Activated CD4-positive, alpha-beta T cell treated with anti-CD3 and anti-CD28 coated beads, Interleukin-10, Interleukin-2, amounts not matched to agents 100 ng/mL and 50 ng/mL, durations not matched to agents 16 hours and 8 hours (primary cell): Measurements from ENCODE around the gene TBCK.

Experiments
- DNase-seq: peaks from one replicate; pipeline ENCODE4 v3.0.0-alpha.2; 2020

Gene TBCK

GRCh38 chr4:106109929-106110328 is 206.1 kb downstream of the TBCK start:
- DNase-seq = no peak

- no peak for DNase-seq
Observed at GRCh38 chr4:106105697-106106096, 210.3 kb downstream of the TBCK start.

GRCh38 chr4:106104276-106104675 is 211.7 kb downstream of the TBCK start:
- no peak for DNase-seq

GRCh38 chr4:106096454-106096853 is 219.6 kb downstream of the TBCK start:
- no peak for DNase-seq

GRCh38 chr4:106095408-106095807 is 220.6 kb downstream of the TBCK start:
- no peak for DNase-seq

GRCh38 chr4:106092361-106093040 is 223.5 kb downstream of the TBCK start:
- DNase-seq = no peak

GRCh38 chr4:106090826-106091225 is 225.2 kb downstream of the TBCK start:
- no peak for DNase-seq

- DNase-seq = no peak
Observed at GRCh38 chr4:106083065-106083464, 232.9 kb downstream of the TBCK start.

GRCh38 chr4:106080376-106080775 is 235.6 kb downstream of the TBCK start:
- DNase-seq = no peak

GRCh38 chr4:106079616-106080015 is 236.4 kb downstream of the TBCK start:
- no peak for DNase-seq

- DNase-seq = no peak
Observed at GRCh38 chr4:106065018-106065417, 251.0 kb downstream of the TBCK start.

GRCh38 chr4:106063009-106063408 is 253.0 kb downstream of the TBCK start:
- DNase-seq = no peak

- no peak for DNase-seq
Observed at GRCh38 chr4:106062452-106062875, 253.5 kb downstream of the TBCK start.

- no peak for DNase-seq
Observed at GRCh38 chr4:106058921-106059320, 257.1 kb downstream of the TBCK start.

- DNase-seq = no peak
Observed at GRCh38 chr4:106056914-106057313, 259.1 kb downstream of the TBCK start.

- DNase-seq = no peak
Observed at GRCh38 chr4:106051514-106051913, 264.5 kb downstream of the TBCK start.

GRCh38 chr4:106049490-106049889 is 266.5 kb downstream of the TBCK start:
- no peak for DNase-seq

GRCh38 chr4:106048250-106048971 is 267.6 kb downstream of the TBCK start:
- DNase-seq = no peak

- DNase-seq = no peak
Observed at GRCh38 chr4:106046083-106046482, 269.9 kb downstream of the TBCK start.

- no peak for DNase-seq
Observed at GRCh38 chr4:106041294-106042002, 274.6 kb downstream of the TBCK start.

- DNase-seq = no peak
Observed at GRCh38 chr4:106039796-106040195, 276.2 kb downstream of the TBCK start.

GRCh38 chr4:106038908-106039307 is 277.1 kb downstream of the TBCK start:
- no peak for DNase-seq

- no peak for DNase-seq
Observed at GRCh38 chr4:106038012-106038411, 278.0 kb downstream of the TBCK start.

GRCh38 chr4:106036848-106037247 is 279.2 kb downstream of the TBCK start:
- DNase-seq = no peak
